HG03139 (cell line): Measurements from ENCODE around the gene HDC.

ENCODE experiments used
- ATAC-seq: cut with Tn5 transposase; IDR thresholded peaks from one replicate; pipeline ENCODE4 v1.9.1; 2021; ENCODE audit not compliant: unreplicated experiment

Gene HDC

GRCh38 chr15:50256188-50257041 lies 9.1 kb downstream of the HDC start:
- no peak for ATAC-seq

- no peak for ATAC-seq
Observed at GRCh38 chr15:50252556-50252955, 13.0 kb downstream of the HDC start.

GRCh38 chr15:50251638-50252182 lies 13.8 kb downstream of the HDC start:
- ATAC-seq = no peak

GRCh38 chr15:50250760-50251394 lies 14.6 kb downstream of the HDC start:
- no peak for ATAC-seq

GRCh38 chr15:50249704-50250103 lies 15.8 kb downstream of the HDC start:
- no peak for ATAC-seq

- ATAC-seq = no peak
Observed at GRCh38 chr15:50248994-50249582, 16.4 kb downstream of the HDC start.

- peak; percentile 99 for ATAC-seq
Observed at GRCh38 chr15:50247819-50248655, 17.5 kb downstream of the HDC start.

GRCh38 chr15:50246631-50247030 lies 18.9 kb downstream of the HDC start:
- ATAC-seq = no peak

GRCh38 chr15:50244959-50245624 lies 20.4 kb downstream of the HDC start:
- ATAC-seq = no peak

- no peak for ATAC-seq
Observed at GRCh38 chr15:50244153-50244552, 21.4 kb downstream of the HDC start.

GRCh38 chr15:50241684-50242450 lies 23.7 kb downstream of the HDC start:
- ATAC-seq = no peak

- ATAC-seq = no peak
Observed at GRCh38 chr15:50238255-50238654, 27.3 kb downstream of the HDC start.

- ATAC-seq = no peak
Observed at GRCh38 chr15:50236433-50236832, 29.1 kb downstream of the HDC start.

- ATAC-seq = no peak
Observed at GRCh38 chr15:50235794-50236193, 29.7 kb downstream of the HDC start.

GRCh38 chr15:50234764-50235163 lies 30.8 kb downstream of the HDC start:
- no peak for ATAC-seq

- ATAC-seq = no peak
Observed at GRCh38 chr15:50233192-50233736, 32.3 kb downstream of the HDC start.

- ATAC-seq = no peak
Observed at GRCh38 chr15:50232791-50233190, 32.7 kb downstream of the HDC start.

- ATAC-seq = no peak
Observed at GRCh38 chr15:50231761-50232160, 33.8 kb downstream of the HDC start.

GRCh38 chr15:50229336-50229735 lies 36.2 kb downstream of the HDC start:
- no peak for ATAC-seq
